ENCODE measurements around the gene OR1J4.
"Not testable (repeated sequence)": the region's sequence is repeated elsewhere in the genome, so short reads cannot be mapped to it uniquely, and the experiment has no call there.

Gene OR1J4

DNA sequence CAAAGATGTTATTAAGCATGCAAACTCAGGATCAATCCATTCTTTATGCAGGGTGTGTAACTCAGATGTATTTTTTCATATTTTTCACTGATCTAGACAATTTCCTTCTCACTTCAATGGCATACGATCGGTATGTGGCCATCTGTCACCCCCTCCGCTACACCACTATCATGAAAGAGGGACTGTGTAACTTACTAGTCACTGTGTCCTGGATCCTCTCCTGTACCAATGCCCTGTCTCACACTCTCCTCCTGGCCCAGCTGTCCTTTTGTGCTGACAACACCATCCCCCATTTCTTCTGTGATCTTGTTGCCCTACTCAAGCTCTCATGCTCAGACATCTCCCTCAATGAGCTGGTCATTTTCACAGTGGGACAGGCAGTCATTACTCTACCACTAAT, 435 bp downstream of the OR1J4 start:
- no peak overlapping the region for H3K4me3 ChIP-seq (ENCODE audit: insufficient read depth, low read depth, low read length, poor library complexity, severe bottlenecking)
- H3K36me3 ChIP-seq (ENCODE audit: control insufficient read depth, insufficient read depth, low read length) = no peaks in the 10 kb centered on the region
- H3K4me1 ChIP-seq (ENCODE audit: control insufficient read depth, insufficient read depth, low read length, poor library complexity, severe bottlenecking) = no peaks in the 10 kb centered on the region
- no peak overlapping the region for H3K27ac ChIP-seq (ENCODE audit: insufficient read depth, low read length, poor library complexity, severe bottlenecking)
- H3K9me3 ChIP-seq (ENCODE audit: control insufficient read depth, low read length) = no peaks in the 10 kb centered on the region
- no peaks in the 10 kb centered on the region for H3K27me3 ChIP-seq (replicated peaks; ENCODE audit: control insufficient read depth, insufficient read depth, low read length, poor library complexity, severe bottlenecking)
- DNase-seq = no peak

DNA sequence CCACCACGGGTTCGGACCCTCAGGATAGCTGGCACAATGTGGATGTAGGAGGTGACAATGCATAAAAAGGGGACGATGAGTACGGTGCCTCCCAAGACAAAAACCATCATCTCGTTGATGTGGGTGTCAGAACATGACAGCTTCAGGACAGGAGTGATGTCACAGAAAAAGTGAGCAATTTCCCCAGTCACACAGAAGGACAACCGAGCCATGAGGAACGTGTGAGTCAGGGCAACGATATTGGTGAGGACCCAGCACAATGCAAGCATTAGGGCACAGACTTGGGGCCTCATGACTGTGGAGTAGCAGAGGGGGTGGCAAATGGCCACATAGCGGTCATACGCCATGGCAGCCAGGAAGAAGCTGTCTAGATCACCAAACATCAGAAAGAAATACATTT, 7.7 kb downstream of the OR1J4 start:
- no peak overlapping the region for H3K27ac ChIP-seq (ENCODE audit: insufficient read depth, low read length, poor library complexity, severe bottlenecking)
- H3K4me1 ChIP-seq (ENCODE audit: control insufficient read depth, insufficient read depth, low read length, poor library complexity, severe bottlenecking) = no peaks in the 10 kb centered on the region

DNA sequence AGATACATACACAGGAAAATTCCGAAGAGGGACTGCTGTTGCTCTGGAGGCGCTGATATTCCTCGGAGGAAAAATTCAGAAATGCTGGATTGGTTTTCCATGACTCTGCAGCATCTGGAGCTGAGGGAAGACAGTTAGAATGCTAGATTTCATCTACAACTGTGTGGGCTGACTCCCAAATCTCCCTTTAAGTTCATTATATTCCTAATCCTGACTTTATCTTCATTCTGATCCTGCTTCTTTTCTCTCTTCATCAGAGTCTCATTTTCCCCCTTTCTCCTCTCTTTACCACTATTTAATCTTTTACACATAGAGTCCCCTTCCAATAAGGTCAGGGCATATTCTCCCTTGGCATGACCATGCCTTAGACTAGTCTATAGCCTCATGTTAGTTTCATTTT, 8.3 kb downstream of the OR1J4 start, which contains the start of gene OR1N1:
TSS of gene OR1N1 (minus strand) at position 101 of the 400 bp plus-strand sequence. CDS start at position 101, 0 bp downstream.
- no peaks in the 10 kb centered on the region for H3K36me3 ChIP-seq (ENCODE audit: control insufficient read depth, insufficient read depth, low read length)

More for the DNA sequence above, 7.7 kb downstream of the OR1J4 start:
- H3K36me3 ChIP-seq (ENCODE audit: control insufficient read depth, insufficient read depth, low read length) = no peaks in the 10 kb centered on the region
- H3K4me3 ChIP-seq (ENCODE audit: insufficient read depth, low read depth, low read length, poor library complexity, severe bottlenecking) = no peak overlapping the region
- no peaks in the 10 kb centered on the region for H3K9me3 ChIP-seq (ENCODE audit: control insufficient read depth, low read length)
- no peaks in the 10 kb centered on the region for H3K27me3 ChIP-seq (replicated peaks; ENCODE audit: control insufficient read depth, insufficient read depth, low read length, poor library complexity, severe bottlenecking)
- no peak for DNase-seq

DNA sequence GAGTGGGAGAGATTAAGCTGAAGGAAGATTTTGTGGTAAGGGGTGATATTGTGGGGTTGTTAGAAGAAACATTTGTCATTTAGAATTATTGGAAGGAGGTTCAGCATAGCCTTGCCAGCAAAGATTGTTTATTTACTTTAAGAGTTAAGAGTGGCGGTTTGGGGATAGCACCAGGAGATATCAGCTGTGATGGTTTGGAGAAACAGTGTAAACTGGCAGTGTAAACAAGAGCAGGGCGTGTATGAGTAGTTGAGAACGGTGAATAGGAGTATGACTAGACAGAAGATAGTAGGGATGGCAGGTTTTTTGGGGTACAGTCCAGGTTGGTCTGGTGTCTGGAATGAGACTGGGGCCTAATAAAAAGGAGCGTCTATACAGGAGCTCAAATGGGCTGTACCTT, 12.2 kb downstream of the OR1J4 start:
- not testable (repeated sequence) for H3K9me3 ChIP-seq (ENCODE audit: control insufficient read depth, low read length)

More for the DNA sequence above, 8.3 kb downstream of the OR1J4 start, which contains the start of gene OR1N1:
- no peaks in the 10 kb centered on the region for H3K27me3 ChIP-seq (replicated peaks; ENCODE audit: control insufficient read depth, insufficient read depth, low read length, poor library complexity, severe bottlenecking)
- H3K4me1 ChIP-seq (ENCODE audit: control insufficient read depth, insufficient read depth, low read length, poor library complexity, severe bottlenecking) = no peaks in the 10 kb centered on the region
- no peaks in the 10 kb centered on the region for H3K9me3 ChIP-seq (ENCODE audit: control insufficient read depth, low read length)
- no peak for DNase-seq
- no peak within 1 kb of the TSS for H3K4me3 ChIP-seq (ENCODE audit: insufficient read depth, low read depth, low read length, poor library complexity, severe bottlenecking)
- H3K27ac ChIP-seq (ENCODE audit: insufficient read depth, low read length, poor library complexity, severe bottlenecking) = no peak within 1 kb of the TSS

DNA sequence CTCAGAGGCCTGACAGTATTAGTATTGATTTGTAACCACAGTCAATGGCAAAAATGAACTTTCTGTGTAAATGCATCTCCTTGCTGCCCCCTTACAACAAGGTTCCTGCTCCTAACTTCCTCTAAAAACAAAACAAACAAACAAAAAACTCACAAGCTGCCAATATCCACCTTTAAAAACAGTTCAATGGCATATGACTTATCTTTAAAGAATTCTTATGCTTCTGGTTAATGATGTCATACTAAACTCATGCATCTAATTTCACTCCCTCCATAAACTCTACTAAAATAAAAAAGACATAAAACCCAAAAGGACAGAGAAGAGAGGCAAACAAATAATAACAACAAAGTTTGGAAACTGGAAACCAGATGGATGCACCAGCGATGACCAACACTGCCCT, 17.2 kb downstream of the OR1J4 start:
- Histone ChIP-seq H3K9me3 (ENCODE audit: control insufficient read depth, low read length) (no peaks in the 10 kb centered on the region), H3K4me1 (ENCODE audit: control insufficient read depth, insufficient read depth, low read length, poor library complexity, severe bottlenecking) (no peaks in the 10 kb centered on the region), H3K4me3 (ENCODE audit: insufficient read depth, low read depth, low read length, poor library complexity, severe bottlenecking) (no peak overlapping the region), H3K36me3 (ENCODE audit: control insufficient read depth, insufficient read depth, low read length) (no peaks in the 10 kb centered on the region), H3K27ac (ENCODE audit: insufficient read depth, low read length, poor library complexity, severe bottlenecking) (no peak overlapping the region), H3K27me3 (replicated peaks; ENCODE audit: control insufficient read depth, insufficient read depth, low read length, poor library complexity, severe bottlenecking) (no peaks in the 10 kb centered on the region)
- DNase-seq = no peak

More for the DNA sequence above, 12.2 kb downstream of the OR1J4 start:
- H3K4me1 ChIP-seq (ENCODE audit: control insufficient read depth, insufficient read depth, low read length, poor library complexity, severe bottlenecking); DNase-seq; H3K27ac ChIP-seq (ENCODE audit: insufficient read depth, low read length, poor library complexity, severe bottlenecking); H3K36me3 ChIP-seq (ENCODE audit: control insufficient read depth, insufficient read depth, low read length); H3K4me3 ChIP-seq (ENCODE audit: insufficient read depth, low read depth, low read length, poor library complexity, severe bottlenecking); H3K27me3 ChIP-seq (replicated peaks; ENCODE audit: control insufficient read depth, insufficient read depth, low read length, poor library complexity, severe bottlenecking): not testable (repeated sequence)

DNA sequence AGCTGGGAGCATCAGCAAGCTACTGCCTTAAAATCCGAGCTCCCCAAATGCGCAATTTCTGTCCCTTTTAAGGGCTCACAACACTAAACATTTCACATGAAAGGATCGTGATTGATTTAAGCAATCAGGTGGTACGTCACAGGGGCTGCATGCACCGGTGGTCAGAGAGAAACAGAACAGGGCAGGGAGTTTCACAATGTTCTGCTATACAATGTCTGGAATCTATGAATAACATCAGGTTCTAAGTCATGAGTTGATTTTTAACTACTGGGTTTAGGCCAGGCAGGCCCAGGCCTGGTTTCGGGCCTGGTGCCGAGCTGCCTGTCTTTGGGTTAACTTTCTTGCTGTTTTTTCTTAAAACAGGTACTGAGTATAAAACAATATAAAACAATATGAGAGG, 18.1 kb downstream of the OR1J4 start:
- not testable (repeated sequence) for H3K27ac ChIP-seq (ENCODE audit: insufficient read depth, low read length, poor library complexity, severe bottlenecking); H3K4me1 ChIP-seq (ENCODE audit: control insufficient read depth, insufficient read depth, low read length, poor library complexity, severe bottlenecking); H3K4me3 ChIP-seq (ENCODE audit: insufficient read depth, low read depth, low read length, poor library complexity, severe bottlenecking); H3K27me3 ChIP-seq (replicated peaks; ENCODE audit: control insufficient read depth, insufficient read depth, low read length, poor library complexity, severe bottlenecking); H3K36me3 ChIP-seq (ENCODE audit: control insufficient read depth, insufficient read depth, low read length); H3K9me3 ChIP-seq (ENCODE audit: control insufficient read depth, low read length); DNase-seq

DNA sequence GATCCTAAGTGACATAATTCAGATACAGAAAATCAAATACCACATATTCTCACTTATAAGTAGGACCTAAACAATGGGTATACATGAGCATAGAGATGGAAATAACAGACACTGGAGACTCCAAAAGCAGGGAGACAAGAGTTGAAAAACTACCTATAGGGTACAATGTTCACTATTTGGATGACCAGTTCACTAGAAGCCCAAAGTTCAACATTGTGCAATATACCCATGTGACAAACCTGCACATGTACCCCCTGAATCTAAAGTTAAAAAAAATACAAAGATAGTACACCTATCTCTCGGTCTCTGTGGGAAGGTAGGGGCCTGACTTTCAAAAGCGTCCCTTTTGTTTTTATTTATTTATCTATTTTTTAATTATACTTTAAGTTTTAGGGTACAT, 19.8 kb downstream of the OR1J4 start:
- H3K36me3 ChIP-seq (ENCODE audit: control insufficient read depth, insufficient read depth, low read length) = no peaks in the 10 kb centered on the region
- H3K4me1 ChIP-seq (ENCODE audit: control insufficient read depth, insufficient read depth, low read length, poor library complexity, severe bottlenecking) = no peaks in the 10 kb centered on the region

DNA sequence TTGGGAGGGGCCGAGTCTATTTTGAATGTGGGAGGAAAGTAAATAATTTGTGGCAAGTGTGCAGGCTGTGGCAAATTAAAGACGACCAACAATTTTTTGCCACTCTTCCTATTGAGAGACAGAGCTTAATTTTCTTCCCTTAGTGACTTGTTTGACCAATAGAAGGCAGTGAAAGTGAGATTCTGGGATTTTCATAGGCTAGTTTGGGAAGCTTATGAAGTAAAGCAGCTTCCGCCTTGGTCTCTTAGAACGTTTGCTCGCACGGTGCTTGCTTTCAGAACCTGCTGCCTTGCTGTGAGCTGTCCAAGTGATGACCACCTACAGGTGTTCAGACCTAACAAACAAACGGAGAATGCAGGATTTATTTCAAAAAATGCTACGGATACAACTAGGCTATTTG, 27.3 kb downstream of the OR1J4 start:
- Histone ChIP-seq H3K36me3 (ENCODE audit: control insufficient read depth, insufficient read depth, low read length) (no peaks in the 10 kb centered on the region), H3K9me3 (ENCODE audit: control insufficient read depth, low read length) (no peaks in the 10 kb centered on the region), H3K27ac (ENCODE audit: insufficient read depth, low read length, poor library complexity, severe bottlenecking) (no peak overlapping the region), H3K4me1 (ENCODE audit: control insufficient read depth, insufficient read depth, low read length, poor library complexity, severe bottlenecking) (no peaks in the 10 kb centered on the region), H3K4me3 (ENCODE audit: insufficient read depth, low read depth, low read length, poor library complexity, severe bottlenecking) (no peak overlapping the region), H3K27me3 (replicated peaks; ENCODE audit: control insufficient read depth, insufficient read depth, low read length, poor library complexity, severe bottlenecking) (no peaks in the 10 kb centered on the region)
- DNase-seq = no peak

More for the DNA sequence above, 19.8 kb downstream of the OR1J4 start:
- H3K4me3 ChIP-seq (ENCODE audit: insufficient read depth, low read depth, low read length, poor library complexity, severe bottlenecking) = no peak overlapping the region
- no peak for DNase-seq
- no peak overlapping the region for H3K27ac ChIP-seq (ENCODE audit: insufficient read depth, low read length, poor library complexity, severe bottlenecking)
- no peaks in the 10 kb centered on the region for H3K27me3 ChIP-seq (replicated peaks; ENCODE audit: control insufficient read depth, insufficient read depth, low read length, poor library complexity, severe bottlenecking)
- no peaks in the 10 kb centered on the region for H3K9me3 ChIP-seq (ENCODE audit: control insufficient read depth, low read length)

DNA sequence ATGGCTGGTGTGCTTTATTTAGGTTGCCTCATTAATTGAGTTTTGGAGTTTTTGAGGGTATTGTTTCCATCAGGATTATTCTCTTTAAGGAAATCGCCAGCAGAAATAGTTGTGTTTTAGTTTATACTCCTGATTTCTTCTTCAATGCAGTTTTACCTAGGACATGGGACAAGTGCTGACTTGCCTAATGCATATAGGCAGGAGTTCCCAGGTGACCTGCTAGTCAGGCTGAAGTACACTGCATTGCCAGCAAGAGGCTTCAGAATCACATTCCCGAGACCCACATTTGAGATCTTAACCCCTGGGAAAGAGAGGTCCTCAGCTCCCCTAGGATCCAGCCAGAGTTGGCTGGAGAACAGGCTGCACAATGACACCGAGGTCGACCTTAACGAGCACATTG, 32.4 kb downstream of the OR1J4 start:
- no peaks in the 10 kb centered on the region for H3K27me3 ChIP-seq (replicated peaks; ENCODE audit: control insufficient read depth, insufficient read depth, low read length, poor library complexity, severe bottlenecking)
- no peak overlapping the region for H3K4me3 ChIP-seq (ENCODE audit: insufficient read depth, low read depth, low read length, poor library complexity, severe bottlenecking)

DNA sequence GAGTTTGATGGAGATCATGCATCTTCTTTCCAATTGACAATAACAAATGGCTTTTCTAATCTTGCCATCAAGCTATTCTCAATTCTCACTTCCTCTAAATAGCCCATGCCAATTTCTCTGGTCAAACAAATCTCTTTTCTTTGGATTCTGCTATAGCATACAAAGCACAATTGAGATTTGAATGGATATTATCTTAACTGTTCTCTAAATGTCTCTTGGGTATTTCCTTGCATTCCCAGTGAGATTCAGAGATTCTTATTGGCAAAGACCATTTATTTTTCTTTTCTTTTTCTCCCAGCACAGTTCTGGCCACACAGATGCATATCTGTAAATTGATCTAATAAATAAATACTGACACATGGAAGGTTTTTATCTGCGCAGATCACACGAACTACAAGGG, 33.9 kb downstream of the OR1J4 start, which contains the start of gene OR1N2:
TSS of gene OR1N2 (plus strand) at position 301 of the 400 bp plus-strand sequence. CDS start 100 bp downstream, outside the sequence.
- Histone ChIP-seq H3K27ac (ENCODE audit: insufficient read depth, low read length, poor library complexity, severe bottlenecking) (no peak within 1 kb of the TSS), H3K36me3 (ENCODE audit: control insufficient read depth, insufficient read depth, low read length) (no peaks in the 10 kb centered on the region), H3K4me3 (ENCODE audit: insufficient read depth, low read depth, low read length, poor library complexity, severe bottlenecking) (no peak within 1 kb of the TSS), H3K27me3 (replicated peaks; ENCODE audit: control insufficient read depth, insufficient read depth, low read length, poor library complexity, severe bottlenecking) (no peaks in the 10 kb centered on the region), H3K4me1 (ENCODE audit: control insufficient read depth, insufficient read depth, low read length, poor library complexity, severe bottlenecking) (no peaks in the 10 kb centered on the region), H3K9me3 (ENCODE audit: control insufficient read depth, low read length) (no peaks in the 10 kb centered on the region)
- DNase-seq = no peak

More for the DNA sequence above, 32.4 kb downstream of the OR1J4 start:
- DNase-seq = no peak
- Histone ChIP-seq H3K9me3 (ENCODE audit: control insufficient read depth, low read length) (no peaks in the 10 kb centered on the region), H3K4me1 (ENCODE audit: control insufficient read depth, insufficient read depth, low read length, poor library complexity, severe bottlenecking) (no peaks in the 10 kb centered on the region), H3K36me3 (ENCODE audit: control insufficient read depth, insufficient read depth, low read length) (no peaks in the 10 kb centered on the region), H3K27ac (ENCODE audit: insufficient read depth, low read length, poor library complexity, severe bottlenecking) (no peak overlapping the region)

Data from effector memory CD4-positive, alpha-beta T cell (primary cell).